ENCODE measurements around the gene AKT1S1. TPM values are rescaled to one million over a fixed set of nuclear protein-coding genes. Genes with fewer than 3 reads are reported as not detected.
A peak's percentile ranks its signal among the peaks of the same experiment; 100 is the strongest.

AKT1S1 gene
- total and polyA plus RNA-seq, 2 donors (not counting 1 experiment from before 2014, with no cell fraction given) = 16.6 to 23.0 TPM

DNA sequence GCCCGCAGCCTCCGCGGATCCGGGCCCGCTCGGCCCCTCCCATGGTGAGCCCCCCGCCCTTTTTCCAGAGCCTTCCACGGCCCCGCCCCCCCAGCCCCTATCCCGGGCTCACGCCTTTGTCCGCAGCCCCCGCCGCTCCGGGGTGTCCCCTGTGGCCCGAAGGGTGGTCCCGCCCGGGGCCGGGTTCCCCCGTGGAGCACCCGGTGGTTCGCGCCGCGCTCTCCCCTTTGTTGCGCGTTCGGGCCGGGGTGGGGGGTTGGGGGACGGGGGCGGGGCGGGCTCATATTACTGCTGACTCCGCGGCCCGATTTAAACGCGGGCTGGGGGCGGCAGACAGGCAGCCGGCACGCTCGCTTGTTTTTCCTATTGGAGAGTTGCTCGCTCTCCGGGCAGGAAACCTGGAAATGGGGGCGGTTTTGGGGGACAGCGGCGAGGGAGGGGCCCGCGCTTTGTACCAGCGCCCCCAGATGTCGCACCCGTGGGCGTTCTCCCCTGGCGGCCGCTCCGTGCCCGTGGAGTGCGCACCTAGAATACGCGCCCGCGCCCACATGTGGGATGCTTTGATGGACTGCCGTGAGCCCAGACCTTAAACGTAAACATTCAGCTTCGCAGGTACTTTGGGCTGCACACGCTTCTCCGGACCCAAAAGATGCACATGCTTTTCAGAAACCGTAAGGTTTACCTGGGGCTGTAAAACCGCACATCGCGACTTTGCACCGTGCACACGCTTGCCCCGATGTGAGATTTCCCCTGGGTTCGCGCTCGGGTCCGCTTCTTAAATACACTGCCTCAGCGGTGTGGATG is 25.5 kb downstream of the AKT1S1 start:
- Histone ChIP-seq H3K9me3 (ENCODE audit: control extremely low read depth in 1 of 3, control insufficient read depth in 2 of 3, insufficient read depth in 1 of 3, low read length in 2 of 3) (peaks cover 0 to 6% (median 0%) of the 10 kb centered on the region in 3 donors), H3K4me1 (ENCODE audit: control insufficient read depth in 2 of 2, insufficient read depth in 2 of 2, low read length in 2 of 2) (peaks cover 29 to 45% of the 10 kb centered on the region in 2 donors), H3K27ac (ENCODE audit: low read length in 2 of 2) (peak overlapping the region in 1 of 2 donors; percentile 20), H3K79me2 (ENCODE audit: control insufficient read depth, insufficient read depth, low read length) (peaks cover 35% of the 10 kb centered on the region), H2AFZ (ENCODE audit: insufficient read depth, low read depth, low read length, poor library complexity, severe bottlenecking) (peak overlapping the region; percentile 85), H4K20me1 (ENCODE audit: control insufficient read depth, insufficient read depth, low read length, poor library complexity, severe bottlenecking) (peaks cover 50% of the 10 kb centered on the region), H3K9ac (ENCODE audit: low read length) (peak overlapping the region; percentile 96), H3K27me3 (replicated peaks in 1 of 4; ENCODE audit: control extremely low read depth in 1 of 4, control insufficient read depth in 3 of 4, insufficient read depth in 4 of 4, low read length in 3 of 4) (no peaks in the 10 kb centered on the region), H3K36me3 (replicated peaks in 1 of 2; ENCODE audit: control extremely low read depth in 1 of 2, control insufficient read depth in 1 of 2, extremely low read depth in 1 of 2, insufficient read depth in 2 of 2, low read length in 1 of 2) (peaks cover 0 to 14% of the 10 kb centered on the region in 2 experiments), H3K4me3 (ENCODE audit: control extremely low read depth in 1 of 5, extremely low read depth in 1 of 5, insufficient read depth in 1 of 5, low read depth in 2 of 5, low read length in 4 of 5) (peak overlapping the region in 4 of 5 experiments; percentile 80 to 95 (median 92)), H3K4me2 (replicated peaks; ENCODE audit: low read depth, low read length, poor library complexity, severe bottlenecking) (peak overlapping the region; percentile 83)
- POLR2A ChIA-PET = interaction anchor here (1.0 to 4.8 kb wide), 7 partner anchors 10 to 85 kb away, joined by 3 to 40 read pairs (median 7); partner anchors contain the start of genes AKT1S1, AP2A1, FUZ and PNKP
- ATAC-seq (ENCODE audit: low read depth) (peak; percentile 6), DNase-seq (peak; percentile 51)
- WGBS (ENCODE audit: insufficient coverage) = 5% methylated on average over 56 of the region's 78 CpGs
- Mint-ChIP-seq H3K27ac (peak overlapping the region; percentile 78), H3K27me3 (no peaks in the 10 kb centered on the region), H3K9me3 (ENCODE audit: insufficient read depth) (no peaks in the 10 kb centered on the region), H3K4me3 (peak overlapping the region; percentile 85), H3K4me1 (peaks cover 44% of the 10 kb centered on the region)
- CTCF ChIA-PET = interaction anchor here (0.8 to 1.3 kb wide), 3 partner anchors 11 to 44 kb away, joined by 3 to 4 read pairs (median 3); no protein-coding TSS in a partner anchor
- no peak for TF ChIP-seq EZH2 (IDR thresholded peaks at IDR 0.05; ENCODE audit: borderline replicate concordance, insufficient read depth, low read depth, low read length, poor library complexity, severe bottlenecking)
- TF ChIP-seq, protein P1, sequence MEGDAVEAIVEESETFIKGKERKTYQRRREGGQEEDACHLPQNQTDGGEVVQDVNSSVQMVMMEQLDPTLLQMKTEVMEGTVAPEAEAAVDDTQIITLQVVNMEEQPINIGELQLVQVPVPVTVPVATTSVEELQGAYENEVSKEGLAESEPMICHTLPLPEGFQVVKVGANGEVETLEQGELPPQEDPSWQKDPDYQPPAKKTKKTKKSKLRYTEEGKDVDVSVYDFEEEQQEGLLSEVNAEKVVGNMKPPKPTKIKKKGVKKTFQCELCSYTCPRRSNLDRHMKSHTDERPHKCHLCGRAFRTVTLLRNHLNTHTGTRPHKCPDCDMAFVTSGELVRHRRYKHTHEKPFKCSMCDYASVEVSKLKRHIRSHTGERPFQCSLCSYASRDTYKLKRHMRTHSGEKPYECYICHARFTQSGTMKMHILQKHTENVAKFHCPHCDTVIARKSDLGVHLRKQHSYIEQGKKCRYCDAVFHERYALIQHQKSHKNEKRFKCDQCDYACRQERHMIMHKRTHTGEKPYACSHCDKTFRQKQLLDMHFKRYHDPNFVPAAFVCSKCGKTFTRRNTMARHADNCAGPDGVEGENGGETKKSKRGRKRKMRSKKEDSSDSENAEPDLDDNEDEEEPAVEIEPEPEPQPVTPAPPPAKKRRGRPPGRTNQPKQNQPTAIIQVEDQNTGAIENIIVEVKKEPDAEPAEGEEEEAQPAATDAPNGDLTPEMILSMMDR (IDR thresholded peaks at IDR 0.05) = peak; percentile 17
- intact Hi-C loops (cut with micrococcal nuclease) = loop anchor here (1.0 kb wide), 1 partner anchor 25 kb away; no protein-coding TSS in a partner anchor
